Measurements from ENCODE around the gene ISLR. TPM values are rescaled to one million over a fixed set of nuclear protein-coding genes. Genes with fewer than 3 reads are reported as not detected.

The ISLR gene
- total RNA-seq: 0.07 and 0.93 TPM in 2 replicates

GRCh38 chr15:74173380-74174218 is at the start of gene ISLR:
TSS of gene ISLR (plus strand) at chr15:74173710. CDS start at chr15:74174859, 1,149 bp downstream.

GRCh38 chr15:74130155-74130848 is 43.2 kb upstream of the ISLR start, which contains the start of gene ISLR2:
TSS of gene ISLR2 (plus strand) at chr15:74130586. CDS start at chr15:74132755, 2,169 bp downstream.

GRCh38 chr15:74202452-74203401 is 29.2 kb downstream of the ISLR start, which contains the start of gene STRA6:
TSS of gene STRA6 (minus strand) at chr15:74202787. CDS start at chr15:74202267, 520 bp downstream.

Small RNA genes within 50 kb of the gene (small RNA-seq; reads per million reads assigned to genes)
- not detected for gene RF00017

Other genes with a start within 250 kb of the ISLR start
- 1.5 and 4.4 TPM in 2 replicates for gene LOXL1, start 247.2 kb upstream of the ISLR start, total RNA-seq
- gene STOML1, start 181.4 kb upstream of the ISLR start, total RNA-seq: 9.3 and 10.0 TPM in 2 replicates
- gene PML, start 179.0 kb upstream of the ISLR start, total RNA-seq: 54.9 and 65.4 TPM in 2 replicates
- gene GOLGA6A, start 91.2 kb upstream of the ISLR start, total RNA-seq: not detected in 2 replicates
- gene ISLR2, start 43.1 kb upstream of the ISLR start, total RNA-seq: not detected in 2 replicates
- not detected in 2 replicates for gene STRA6, start 29.1 kb downstream of the ISLR start, total RNA-seq
- gene CCDC33, start 62.6 kb downstream of the ISLR start, total RNA-seq: not detected in 2 replicates
- not detected in 2 replicates for gene CYP11A1, start 193.9 kb downstream of the ISLR start, total RNA-seq